ENCODE results near the gene CPA2.
A peak's percentile ranks its signal among the peaks of the same experiment; 100 is the strongest.

Gene CPA2

DNA sequence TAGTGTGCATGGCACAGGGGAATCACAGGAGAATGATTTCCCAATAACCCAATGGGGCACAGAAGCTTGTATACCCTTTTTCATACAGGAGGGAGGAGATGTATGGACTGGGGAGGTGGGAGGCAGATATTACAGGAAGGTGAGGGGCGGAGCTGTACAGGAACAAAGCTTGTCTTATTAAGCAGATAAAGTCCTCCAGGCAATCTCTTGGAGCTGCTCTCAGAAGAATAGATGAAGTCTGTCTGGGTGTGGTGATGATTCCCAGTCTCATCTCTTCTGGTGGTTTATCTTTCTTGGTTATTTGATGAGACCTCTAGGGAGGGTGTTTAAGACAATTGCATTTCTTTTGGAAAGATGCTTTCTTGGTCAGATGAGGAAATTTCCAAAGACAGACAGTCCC, 52.9 kb downstream of the CPA2 start:
- DNase-seq = no peak

GRCh38 chr7:130321542-130322229, 55.0 kb downstream of the CPA2 start:
- peak; percentile 39 for DNase-seq

GRCh38 chr7:130322615-130323014, 56.0 kb downstream of the CPA2 start:
- no peak for DNase-seq

DNA sequence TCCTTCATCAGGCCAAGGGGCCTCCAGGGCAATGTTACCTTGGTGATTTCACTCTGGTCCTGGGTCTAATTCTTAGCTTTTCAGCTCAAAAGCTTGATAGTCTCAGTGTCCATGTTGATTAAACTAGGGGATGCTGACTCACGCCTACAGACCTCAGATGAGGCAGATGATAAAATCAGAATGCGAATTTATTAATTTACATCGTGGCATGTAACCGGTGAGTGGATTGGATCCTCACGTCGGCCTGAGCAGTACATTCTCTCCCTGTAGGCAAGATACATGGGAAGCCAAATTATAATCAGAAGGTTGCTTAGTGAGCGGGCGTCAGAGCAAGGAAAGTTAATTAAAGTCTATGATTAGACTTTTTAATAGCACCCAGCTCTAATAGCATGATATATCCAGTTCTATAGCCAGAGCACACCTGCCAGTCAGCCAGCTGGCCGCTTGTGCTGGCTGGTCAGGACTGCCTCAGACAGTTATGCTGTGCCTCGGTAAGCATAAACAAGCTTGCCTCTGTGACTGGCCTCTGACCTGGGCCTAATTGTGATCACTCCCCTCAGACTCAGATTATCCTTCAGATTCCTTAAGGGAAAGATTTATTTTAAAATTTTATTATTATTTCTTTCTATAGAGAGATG, 57.8 kb downstream of the CPA2 start:
- no peak for DNase-seq

- DNase-seq = no peak
Measured at GRCh38 chr7:130329681-130330080, 63.0 kb downstream of the CPA2 start.

DNA sequence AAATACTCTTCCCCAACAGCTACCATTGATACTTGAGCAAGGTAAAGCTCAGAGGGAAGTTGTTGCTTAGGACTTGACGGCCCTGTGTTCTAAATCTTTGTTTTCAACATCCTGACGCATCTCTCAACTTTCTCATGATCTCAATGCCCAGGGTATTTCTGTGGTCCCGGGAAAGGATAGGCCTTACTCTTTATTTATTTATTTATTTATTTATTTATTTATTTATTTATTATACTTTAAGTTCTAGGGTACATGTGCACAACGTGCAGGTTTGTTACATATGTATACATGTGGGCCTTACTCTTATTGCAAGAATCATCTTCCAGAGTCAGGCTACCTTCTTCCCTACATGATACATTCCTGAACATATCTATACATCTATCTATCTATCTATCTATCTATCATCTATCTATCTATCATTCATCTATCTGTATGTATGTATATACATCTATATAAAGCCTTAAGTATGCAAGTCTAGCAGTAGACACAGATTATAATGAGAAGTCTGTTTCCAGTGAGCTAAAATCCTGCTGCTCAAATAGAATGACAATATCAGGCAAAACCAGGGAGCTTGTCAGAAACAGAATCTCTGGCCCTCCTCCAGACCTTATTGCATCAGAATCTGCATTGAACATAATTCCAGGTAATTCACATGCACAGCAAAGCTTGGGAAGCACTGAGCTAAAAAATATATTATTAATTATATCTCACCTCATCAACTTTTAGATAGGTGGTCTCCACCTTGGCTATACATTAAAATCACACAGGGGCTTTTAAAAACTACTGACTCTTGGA, 65.8 kb downstream of the CPA2 start:
- DNase-seq = no peak

DNA sequence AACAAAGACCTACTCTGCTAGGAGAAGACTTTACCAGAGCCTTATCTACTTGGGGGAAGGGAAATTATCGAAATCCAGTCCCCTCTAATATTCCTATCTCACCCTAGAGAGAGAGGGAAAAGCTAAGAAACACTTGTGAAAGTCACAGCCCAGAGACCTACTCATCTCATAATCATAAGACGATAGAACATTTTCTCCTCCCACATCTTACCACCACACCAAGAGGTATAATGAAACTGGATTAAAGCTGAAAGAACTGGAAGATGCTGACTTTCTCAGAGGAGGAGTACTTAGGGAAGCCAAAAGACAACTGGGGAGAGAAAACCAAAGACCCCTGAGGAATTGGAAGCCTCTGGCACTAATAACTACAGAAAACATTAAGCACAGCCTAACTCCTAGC, 67.2 kb downstream of the CPA2 start:
- no peak for DNase-seq

DNA sequence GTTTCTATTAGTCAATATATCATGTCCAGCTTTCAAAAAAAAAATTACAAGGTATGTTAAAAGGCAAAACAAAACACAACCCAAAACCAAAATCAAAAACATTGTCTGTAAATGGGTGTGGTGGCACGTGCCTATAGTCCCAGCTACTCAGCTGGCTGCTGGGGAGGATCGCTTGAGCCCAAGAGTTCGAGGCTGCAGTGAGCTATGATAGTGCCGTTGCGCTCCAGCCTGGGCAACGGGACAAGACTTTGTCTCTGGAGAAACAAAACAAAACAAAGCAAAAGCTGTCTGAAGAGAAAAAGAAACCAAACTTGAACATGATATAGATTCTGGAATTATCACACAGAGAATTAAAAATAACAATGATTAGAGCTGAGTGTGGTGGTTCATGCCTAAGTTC, 67.6 kb downstream of the CPA2 start:
- DNase-seq = peak; percentile 32

DNA sequence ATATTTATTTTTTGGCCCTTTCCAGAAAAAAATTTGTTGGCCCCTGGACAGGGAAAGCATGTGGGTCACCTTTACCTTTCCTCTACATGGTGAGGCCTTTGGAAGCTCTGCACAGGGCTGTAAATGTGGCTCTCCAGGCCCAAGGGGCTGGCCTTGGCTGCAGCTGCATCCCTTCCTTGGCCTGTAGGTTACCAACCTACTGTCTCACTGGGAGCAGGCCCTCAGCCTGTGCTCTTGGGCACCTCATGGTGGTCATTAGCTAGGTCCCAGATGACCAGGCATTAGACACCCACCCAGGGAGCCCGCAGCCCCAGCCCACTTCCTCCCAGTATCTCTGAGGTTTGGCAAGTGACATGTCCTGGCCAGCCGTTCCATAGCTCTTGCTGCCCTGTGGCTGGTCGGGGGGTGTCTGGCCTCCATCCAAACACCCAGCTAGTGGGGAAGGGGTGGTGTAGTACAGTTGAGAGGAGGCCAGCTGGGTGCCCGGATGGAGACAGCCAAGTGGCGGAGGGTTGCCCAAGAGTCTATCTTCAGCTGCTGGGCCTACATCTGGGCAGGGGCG, 70.8 kb downstream of the CPA2 start:
- no peak for DNase-seq

DNA sequence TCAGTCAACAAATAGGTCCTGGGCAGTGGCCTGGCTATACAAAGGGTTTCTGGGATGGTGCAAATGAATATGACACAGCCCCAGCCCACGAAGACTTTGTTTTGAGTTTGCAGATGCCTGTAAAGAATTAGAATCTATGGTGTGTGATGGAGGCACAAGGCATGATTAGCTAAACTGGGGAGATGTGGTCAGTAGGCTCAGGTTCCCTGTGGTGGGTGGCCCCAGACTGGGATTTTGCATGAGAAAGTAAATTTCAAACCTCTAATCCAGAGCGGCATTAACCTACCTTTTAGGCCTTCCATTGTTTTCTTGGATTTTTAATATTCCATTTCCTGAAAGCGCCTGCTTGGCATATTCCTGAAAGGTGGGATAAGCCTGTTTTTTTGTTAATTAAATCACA, 71.6 kb downstream of the CPA2 start:
- DNase-seq = no peak

Data from fibroblast of skin of scalp (primary cell).